OCI-LY3 (cell line): ENCODE data around the gene ADAMTS10.

Source experiments
- EZH2phosphoT487 ChIP-seq: fragments of 200-600 bp; shearing (Covaris generic); IDR thresholded peaks from 2 replicates; pipeline ENCODE4 v1.6.1; 2018; ENCODE audit warnings: antibody characterized with exemption, mixed run types, low read depth
- TF ChIP-seq, protein P1 (sequence below): fragments of 200-600, 300-600 bp; sonication (generic); IDR thresholded peaks from 2 replicates; pipeline ENCODE4 v1.5.1; 2014; ENCODE audit warnings: antibody characterized with exemption, low read length, low read depth

DNA sequence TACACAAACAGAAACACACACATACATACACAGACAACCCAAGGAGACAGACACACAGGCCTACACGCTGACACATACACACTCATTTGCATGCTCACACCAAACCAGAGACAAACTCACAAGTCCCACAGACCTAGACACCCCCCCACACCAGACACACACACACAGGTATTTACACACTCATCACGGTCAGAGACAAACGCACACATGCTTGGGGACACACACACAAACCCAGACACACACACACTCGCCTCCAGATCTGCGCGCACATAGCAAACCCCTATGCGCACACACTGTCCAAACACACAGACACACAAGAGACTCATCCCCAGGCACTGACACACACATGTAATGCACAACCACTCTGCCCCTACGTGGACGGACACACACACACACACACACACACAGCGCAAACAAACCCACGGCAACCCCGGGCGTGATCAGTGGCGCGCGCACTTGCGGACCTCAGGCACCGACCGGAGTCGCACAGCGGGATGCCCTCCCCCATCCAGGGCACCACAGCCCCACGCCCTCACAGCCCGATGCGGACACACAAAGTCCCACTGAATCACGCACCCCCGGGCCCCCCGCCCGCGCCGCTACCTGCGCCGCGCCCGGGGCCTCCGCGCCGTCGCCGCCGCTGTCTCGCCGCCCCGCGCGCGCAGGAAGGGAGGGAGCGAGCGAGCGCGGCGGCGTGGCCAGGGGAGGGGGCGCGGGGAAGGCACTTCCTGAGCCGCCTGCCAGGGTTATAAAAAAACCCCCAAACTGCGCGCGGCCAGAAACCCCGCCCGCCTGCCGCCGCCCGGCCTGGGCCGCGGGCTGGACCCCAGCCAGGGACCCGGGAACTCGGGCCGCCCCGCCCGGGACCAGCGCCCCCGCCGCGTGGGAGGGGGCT lies at the start of gene ADAMTS10:
- TF ChIP-seq, protein P1, sequence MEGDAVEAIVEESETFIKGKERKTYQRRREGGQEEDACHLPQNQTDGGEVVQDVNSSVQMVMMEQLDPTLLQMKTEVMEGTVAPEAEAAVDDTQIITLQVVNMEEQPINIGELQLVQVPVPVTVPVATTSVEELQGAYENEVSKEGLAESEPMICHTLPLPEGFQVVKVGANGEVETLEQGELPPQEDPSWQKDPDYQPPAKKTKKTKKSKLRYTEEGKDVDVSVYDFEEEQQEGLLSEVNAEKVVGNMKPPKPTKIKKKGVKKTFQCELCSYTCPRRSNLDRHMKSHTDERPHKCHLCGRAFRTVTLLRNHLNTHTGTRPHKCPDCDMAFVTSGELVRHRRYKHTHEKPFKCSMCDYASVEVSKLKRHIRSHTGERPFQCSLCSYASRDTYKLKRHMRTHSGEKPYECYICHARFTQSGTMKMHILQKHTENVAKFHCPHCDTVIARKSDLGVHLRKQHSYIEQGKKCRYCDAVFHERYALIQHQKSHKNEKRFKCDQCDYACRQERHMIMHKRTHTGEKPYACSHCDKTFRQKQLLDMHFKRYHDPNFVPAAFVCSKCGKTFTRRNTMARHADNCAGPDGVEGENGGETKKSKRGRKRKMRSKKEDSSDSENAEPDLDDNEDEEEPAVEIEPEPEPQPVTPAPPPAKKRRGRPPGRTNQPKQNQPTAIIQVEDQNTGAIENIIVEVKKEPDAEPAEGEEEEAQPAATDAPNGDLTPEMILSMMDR = no peak
- no peak for TF ChIP-seq EZH2phosphoT487
